HG03565 (cell line): ENCODE data around the gene IRS2.

Experiments used
- ATAC-seq: cut with Tn5 transposase; IDR thresholded peaks from one replicate; pipeline ENCODE4 v1.9.1; 2021; ENCODE audit warnings: mild to moderate bottlenecking, moderate library complexity; ENCODE audit not compliant: unreplicated experiment

IRS2 gene

DNA sequence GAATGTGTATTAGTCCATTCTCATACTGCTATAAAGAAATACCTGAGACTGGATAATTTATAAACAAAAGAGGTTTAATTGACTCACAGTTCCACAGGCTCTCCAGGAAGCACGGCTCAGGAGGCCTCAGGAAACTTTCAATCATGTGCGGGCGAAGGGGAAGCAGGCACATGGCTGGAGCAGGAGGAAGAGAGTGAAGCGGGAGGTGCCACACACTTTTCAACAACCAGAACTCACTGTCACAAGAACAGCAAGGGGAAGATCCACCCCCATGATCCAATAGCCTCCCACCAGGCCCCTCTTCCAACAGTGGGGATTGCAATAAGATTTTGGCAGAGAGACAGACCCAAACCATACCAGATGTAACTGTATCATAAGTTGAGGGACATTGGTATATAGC is 72.7 kb downstream of the IRS2 start:
- ATAC-seq = no peak

DNA sequence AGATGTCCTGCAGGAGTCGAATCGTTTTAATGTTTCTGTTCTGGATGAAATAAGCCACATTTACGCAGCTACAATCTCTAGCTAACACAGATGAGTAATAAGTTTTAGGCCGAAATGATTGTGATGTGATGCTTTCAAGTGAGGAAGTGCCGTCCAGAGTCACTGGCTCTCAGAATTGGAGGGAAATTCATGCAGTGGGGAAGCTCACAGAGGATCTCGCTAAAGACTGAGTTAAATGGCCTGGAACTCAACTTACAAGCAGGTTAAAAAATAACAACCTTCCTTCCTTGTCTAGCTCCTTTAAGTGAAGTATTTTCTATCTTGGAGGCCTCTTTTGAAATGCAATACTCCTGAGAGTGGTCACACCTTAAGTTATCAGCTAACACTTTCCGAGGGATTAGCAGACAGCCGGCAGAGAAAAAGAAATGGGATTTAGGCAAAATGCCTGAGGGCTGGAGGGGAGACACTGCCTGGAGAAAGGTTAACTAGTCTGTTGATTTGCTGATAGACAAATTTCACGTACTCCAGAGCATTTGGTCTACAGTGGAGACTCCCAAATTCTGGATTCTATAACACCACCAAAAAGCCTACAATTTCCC is 74.2 kb downstream of the IRS2 start:
- no peak for ATAC-seq

DNA sequence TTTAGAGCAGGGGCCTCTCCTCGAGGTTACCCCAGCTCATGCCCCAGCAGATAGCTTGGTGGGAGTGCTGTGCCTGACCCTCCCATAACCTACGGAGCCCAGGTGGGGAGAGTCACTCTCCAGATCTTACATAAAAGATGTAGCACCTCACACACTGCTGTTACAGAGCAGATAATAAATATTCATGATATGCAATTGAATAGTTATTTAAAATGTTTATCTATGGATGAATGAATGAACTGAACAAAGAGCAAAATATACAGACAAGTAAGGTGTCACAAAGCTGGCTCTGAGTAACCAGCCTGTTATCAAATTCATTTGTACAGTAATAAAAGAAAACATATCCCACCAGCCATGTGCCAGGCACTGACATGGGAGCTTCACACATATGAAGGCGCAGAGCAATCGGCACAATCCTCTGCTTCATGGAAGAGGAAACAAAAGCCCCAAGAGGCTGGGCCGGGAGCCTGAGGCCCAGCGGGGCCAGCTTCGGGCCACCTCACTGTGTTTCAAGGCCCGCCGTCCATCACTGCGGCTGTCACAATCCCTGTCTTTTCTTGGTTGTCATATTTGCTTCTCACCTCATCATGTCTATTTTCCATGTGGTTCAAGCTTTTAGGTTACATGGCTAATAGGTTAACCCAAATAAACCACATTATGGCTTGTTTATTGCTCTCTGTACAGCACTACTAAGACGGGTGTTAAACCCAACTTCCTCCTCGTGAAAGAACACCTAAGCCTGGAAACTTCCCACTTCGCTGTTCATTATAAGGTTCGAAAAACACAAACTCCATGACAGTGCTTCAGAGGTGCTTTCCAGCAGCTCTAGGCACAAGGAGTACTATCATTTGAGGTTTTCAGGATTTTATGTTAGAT is 78.4 kb downstream of the IRS2 start:
- no peak for ATAC-seq

DNA sequence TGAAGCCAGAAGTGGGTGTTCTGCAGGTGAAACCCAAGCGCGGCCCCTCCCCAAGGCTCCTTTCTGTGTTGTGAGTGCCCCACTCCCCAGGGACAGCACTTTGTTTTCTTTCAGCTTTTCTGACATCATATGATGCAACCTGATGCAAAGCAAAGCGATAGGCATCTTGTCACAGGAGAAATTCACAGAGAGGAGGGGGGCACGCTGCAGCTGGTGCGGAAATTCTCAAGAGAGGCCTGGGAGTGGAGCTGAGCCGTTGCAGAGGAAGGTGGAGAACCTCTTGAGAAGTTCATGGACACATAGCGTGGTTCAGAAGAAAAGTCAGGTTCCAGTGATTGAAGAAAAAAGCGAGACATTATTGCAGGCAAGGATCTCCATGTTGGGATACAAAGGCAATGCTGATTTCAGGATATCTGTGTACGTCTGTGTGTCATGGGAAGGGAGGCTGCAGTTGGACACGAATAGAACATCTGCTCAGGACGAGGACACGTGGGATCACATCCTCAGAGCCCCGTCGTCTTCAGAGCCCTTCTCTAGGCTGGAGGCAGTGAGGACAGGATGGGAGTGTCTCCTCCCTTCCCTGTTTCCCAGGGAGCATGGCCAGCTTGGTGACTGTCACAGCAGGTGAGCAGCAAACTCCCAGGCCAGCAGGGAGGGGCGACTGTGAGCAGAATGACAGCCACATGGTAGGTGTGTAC is 79.2 kb downstream of the IRS2 start:
- no peak for ATAC-seq

DNA sequence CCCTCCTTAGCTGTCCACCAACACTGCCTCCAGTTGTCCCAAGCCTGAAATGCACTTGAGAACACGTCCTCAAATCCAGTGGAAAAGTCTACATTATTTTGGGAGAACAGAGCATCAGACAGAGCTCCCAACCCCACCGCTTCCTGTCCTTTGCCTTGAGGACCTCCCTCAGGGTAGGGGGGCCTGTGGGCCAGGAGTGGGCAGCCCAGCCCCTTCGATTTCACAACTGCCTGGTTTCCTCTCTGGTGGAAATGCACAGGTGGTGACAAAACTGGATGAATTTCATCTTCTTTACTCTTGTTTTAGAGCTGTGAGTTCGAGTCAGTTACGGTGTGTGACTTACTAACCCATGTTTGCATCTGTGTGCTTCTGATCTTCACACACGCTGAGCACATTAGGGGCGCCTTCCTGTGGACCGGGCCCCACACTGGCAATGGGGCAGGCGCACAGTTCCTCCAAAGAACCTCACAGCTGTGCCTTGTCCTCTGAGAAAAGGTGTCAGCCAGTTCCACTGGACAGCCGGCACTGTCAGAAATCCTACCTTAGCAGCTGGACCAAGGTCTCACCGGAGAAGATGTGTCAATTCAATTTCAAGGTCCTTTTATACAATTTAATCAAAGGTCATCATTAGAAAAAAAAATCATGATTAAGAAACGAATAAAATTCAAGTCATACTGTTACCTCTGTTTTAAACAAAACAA is 80.2 kb downstream of the IRS2 start:
- no peak for ATAC-seq

DNA sequence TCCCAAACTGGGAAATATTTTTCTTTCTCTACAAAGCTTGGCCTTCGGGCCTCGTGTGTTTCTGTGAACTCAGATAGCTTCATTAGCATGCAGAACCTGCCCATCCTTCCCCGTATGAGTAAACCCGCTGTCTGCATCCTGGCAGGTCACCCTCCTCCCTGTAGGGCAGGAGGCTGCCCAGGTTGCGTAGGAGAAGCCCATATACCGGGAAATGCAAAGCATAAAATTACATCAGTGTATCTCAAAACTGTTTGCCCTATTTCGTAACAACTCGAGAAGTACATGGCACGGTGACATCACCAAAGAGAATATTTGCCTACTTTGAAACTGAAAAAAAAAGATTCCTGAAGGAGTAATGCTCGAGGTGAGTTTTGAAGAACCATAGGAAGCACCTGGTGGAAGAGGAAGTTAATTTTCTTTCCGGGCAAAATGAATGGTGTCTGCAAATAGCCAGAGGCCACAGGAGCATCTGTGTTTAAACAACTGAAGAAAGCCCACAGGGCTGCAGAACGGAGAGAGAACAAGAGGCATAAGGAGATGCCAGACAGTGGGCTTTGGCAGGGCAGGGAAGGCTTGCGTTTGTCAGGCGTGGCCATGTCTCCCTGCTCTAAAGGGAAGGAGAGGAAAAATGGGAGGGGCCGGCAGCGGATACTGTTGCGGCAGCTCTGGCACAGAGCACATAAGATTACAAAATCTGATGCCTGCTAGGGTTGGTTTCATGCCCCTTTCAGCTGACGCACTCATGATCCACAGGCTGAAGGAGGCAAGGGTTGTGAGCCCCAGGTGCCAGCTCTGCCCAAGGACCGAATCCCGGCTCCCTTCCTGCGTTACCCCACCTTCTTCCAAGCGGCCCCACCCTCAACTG is 81.4 kb downstream of the IRS2 start:
- no peak for ATAC-seq

DNA sequence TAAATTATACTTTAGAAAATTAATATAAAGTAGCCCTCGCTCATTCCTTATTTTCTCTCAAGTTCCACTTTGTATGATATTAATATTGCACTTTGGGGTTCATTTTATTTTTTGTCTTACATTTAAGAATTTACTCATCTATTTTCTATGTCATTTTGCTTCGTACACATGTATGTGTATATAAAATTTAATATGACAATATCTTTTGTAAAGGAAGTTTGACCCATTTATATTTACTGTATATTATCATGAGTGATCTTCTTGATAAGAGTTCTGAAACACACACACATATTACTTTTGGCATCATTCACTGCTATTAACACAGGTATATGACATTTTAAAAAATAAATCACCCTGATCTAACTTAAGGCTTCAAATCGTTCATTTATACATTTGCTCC is 83.1 kb downstream of the IRS2 start:
- no peak for ATAC-seq
